Stimulated activated CD8-positive, alpha-beta memory T cell treated with anti-CD3 and anti-CD28 coated beads, Interleukin-12 subunit alpha, Interleukin-12 subunit beta, amount 100 ng/mL, for 24 hours (primary cell): ENCODE data around the gene BCKDHB.
"Not testable (repeated sequence)": the region's sequence is repeated elsewhere in the genome, so short reads cannot be mapped to it uniquely, and the experiment has no call there.

Experiments
- DNase-seq: peaks from one replicate; pipeline ENCODE4 v3.0.0-alpha.2; 2020; ENCODE audit errors: extremely low read depth

BCKDHB gene

DNA sequence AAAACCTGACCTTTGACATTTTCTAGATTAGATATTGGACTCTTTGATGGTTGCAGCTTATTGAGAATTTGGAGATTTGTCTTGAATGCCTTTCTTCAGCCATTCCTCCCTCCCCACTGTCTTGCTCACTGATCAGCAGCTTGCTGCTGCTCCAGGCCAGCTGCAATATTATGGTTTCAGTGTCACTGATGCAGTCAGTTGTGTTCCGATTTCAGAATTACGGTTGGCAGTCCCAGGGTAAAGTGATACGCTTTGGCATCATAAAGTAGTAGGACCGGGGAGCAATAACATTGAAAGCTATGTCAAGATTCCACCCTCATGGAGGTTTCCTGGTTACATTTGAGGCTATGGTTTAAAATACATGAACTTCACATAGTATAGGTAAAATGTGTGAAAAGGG is 152.6 kb downstream of the BCKDHB start:
- DNase-seq = no peak

DNA sequence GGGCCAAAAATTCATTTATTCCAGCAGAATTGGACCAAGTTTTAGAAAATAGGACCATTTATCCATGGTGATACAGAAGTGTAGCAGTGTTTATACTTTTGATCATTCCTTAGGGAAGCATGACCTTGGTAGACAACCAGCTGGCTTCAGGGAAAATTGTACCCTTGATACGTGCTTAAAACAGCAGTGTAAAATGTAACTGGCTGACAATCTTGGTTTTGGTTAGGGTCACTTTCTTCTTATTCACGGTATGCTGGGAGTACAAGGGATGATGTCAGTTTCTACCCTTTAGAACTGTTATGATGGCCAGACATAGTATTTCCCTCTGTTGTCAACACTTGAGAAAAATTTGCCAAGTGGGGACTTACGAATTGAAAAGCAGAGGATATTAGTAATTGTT is 157.1 kb downstream of the BCKDHB start:
- no peak for DNase-seq

DNA sequence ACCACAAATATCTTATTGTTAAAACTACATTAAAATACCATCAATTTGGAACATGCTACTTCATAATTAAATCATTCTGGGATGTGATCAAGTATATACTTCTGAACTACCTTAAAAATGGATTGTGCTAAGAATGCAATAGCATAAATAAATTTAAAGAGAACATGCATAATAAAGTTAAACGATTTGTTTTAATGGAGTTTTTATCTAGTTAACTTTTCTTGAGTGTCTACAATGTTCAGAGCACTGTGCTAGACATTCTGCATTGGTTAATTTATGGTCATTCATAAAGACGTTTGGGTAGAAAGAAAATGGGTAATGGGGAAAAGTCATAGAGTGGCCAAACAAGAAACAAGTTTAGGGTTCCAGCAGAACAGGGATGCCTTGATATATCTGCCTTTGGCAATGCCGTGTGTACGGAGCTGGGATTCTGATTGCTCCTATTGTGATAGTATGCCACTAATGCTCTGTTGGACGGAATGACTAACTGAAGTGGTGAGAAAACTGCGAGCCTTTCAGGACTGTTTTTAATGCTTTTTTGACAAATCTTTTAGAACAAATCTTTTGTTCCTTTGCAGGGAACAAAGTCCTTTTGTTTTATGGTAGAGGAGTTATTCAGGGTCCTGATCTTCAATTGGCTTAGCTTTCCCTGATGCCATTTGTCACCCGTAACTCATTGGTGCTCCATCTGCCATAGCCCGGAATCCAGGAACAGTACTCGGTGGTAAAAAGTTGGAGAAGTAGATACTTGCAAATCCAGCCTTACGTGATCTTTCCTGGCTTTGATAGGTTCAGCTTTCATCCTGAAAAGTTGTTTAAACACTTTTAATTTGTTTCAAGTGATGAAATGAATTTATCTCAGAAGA is 162.6 kb downstream of the BCKDHB start:
- no peak for DNase-seq

DNA sequence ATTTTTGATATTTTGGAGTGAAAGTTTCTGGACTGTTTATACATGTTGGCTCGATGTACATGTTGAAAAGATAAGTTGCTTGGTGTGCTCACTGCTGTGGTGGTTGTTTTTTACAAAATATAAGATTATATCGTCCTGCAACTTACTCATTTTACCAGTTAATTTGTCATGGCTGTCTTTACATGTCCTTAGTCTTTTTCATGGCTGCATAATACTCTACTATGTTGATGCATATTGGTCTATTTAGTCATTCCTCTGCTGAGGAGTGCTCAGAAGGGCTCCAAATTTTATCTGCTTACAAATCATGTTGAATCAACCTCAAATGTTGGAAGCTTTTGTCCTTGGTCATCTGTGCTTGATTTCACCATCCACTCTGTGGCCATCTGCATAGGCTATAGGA is 164.6 kb downstream of the BCKDHB start:
- DNase-seq = no peak

DNA sequence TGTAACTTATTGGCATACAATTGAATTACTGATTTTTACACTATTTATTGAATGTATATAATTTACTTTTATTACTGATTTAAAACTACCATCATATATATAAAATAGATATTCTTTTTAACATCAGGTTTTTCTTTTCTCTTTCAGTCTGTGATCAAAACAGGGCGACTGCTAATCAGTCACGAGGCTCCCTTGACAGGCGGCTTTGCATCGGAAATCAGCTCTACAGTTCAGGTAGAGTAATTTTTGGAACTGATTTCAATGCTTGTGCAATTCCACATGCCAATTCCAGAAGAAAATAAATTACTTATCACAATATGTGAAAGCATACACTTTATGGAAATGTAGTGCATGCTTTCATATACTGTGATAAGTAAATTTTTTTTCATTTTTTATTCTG is 166.5 kb downstream of the BCKDHB start:
- DNase-seq = no peak

DNA sequence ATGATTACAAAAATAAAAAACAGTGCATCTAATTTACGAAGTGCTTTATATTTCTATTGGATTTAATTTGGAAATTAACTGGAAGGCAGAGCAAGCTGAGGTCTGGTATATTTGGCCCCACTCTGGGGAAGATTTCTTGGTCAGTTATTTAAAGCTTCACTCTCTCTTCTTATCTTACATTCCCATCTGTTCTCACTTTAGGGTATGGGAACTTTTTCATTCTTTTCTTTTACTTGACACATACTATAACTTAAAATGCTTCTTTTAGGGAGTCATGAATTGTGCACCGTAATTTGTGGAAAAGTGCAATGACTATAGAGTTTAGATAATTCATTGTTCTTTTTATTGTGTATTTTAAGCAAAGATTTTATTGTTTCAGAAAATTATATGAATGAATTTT is 170.4 kb downstream of the BCKDHB start:
- no peak for DNase-seq

DNA sequence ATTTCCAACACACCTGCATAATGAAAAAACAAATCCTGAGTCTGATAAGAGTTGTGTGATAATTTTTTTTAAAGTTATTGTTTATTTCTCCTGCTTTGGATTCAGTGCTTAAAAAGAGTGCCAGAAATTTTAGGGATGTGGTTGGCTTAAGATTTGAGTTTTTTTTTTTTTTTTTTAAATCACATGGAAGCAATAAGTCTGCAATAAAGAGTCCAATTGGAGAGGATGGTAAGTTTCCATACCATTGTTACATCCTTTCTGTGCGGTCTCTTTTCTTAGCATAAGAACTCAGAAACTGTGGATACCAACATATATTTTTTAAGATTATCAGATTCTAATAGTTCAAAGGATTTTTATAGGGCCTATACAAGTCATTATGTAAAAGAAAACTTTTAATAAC is 171.0 kb downstream of the BCKDHB start:
- DNase-seq = no peak

DNA sequence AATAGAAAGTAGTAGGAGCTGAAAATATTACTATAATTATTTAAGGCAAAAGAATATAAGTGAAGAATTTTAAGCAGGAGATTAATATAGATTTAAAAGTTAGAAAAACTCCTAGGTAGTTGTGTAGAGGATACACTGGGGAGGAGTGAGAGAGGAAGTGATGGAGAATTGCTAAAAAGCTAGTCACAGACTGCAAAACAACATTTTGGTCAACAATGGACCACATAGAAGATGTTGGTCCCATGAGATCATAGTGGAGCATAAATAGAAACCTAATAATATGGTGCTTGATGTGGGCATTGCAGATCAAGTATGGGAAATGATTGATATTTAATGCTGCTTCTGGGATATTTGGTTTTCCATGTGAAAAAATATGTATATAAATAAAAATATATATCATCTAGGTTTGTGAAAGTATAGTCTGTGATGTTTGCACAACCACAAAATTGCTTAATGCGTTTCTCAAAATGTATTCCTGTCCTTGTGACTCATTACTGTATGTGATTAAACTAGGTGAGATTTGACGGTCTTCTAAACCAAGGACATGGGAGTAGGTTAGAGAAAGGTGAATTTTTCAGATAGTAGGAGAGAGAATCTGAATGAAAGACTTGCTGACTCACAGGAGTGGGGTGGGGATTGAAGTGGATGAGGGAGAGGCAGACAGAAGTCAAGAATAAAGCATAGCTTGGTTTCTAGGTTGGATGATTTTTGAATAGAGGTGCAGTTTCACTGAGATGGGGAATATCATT is 174.0 kb downstream of the BCKDHB start:
- no peak for DNase-seq

DNA sequence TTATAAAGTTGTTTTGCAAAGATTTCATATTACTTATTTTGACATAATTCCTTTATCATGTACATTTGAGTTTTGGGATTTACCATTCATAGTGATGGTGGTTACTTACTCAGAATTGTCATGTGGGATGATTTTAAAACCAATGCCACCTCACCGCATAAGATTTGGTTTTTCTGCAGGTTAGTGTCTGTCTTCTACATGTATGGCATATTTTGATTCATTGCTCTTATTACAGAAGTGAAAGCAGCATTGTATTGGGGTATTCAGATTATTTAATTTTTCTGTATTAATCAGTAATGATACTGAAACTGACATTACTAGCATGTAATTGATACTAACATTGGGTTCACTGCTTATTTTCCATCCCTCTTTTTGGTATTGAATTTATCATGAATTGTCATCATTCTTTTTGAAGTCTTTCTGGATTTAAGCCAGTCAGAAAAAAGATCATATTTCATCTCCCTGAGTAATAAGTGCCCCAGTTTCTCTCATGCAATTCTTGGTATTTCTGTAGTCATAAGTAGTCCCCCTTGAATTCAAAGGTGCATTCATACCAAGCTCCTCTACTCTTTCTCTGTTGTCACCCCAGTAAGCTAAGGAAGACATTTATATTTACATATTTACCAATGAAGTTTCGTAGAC is 176.6 kb downstream of the BCKDHB start:
- DNase-seq = no peak

DNA sequence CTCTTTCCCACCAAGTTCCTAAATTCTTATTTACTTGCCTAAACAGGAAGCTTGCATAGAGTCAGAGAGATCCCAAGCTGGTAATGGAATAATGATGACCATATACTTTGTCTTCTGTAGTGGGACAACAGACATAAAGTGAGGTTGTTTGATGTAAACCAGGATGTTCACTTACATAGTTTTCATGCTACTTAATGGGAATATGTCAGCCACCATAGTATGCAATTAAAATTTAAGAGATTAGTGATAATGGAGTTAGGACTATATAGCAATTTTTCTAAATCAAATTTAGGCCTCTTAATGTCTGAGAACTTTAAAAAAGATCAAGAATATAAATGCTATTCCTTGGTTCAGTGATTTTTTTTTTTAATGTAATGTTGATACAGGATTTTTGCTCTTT is 180.6 kb downstream of the BCKDHB start:
- DNase-seq = no peak

DNA sequence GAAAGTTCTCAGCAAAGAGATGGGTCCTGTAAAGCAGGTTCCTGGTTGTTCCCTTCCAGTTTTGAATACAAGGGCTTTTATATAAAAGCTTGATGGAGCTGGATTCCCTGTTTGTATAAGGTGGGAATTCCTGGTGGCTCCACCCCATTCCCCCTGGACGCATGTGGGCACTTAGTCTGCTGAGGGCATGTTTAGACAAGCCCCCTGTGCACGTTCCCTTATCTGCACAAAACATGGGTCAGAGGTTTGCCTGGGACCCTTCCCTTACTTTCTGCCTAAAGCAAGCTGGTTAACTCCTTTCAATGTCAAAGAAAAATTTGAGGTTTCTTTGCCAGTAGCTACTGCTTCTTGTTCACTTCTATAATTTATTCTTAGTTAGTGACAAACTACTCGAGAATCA is 181.1 kb downstream of the BCKDHB start:
- DNase-seq = no peak

DNA sequence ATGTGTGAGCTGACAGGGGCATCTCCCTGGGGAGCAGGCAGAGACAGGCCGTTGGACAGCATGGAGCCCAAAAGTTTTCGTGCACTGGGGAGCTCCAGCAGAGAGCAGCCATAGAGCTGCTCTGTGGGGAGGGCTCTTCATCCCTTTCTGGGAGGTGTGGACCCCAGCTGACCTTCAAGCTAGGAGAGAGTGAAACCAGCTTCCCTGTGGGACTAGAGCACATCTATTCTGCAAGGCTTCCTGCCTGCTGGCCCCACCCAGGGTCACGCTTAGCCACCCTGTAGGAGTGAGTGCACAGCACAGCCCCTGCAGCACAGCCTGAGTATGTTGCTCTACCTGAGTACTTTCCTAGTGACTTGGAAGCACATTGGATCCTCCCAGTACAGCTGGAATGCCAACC is 183.3 kb downstream of the BCKDHB start:
- no peak for DNase-seq

DNA sequence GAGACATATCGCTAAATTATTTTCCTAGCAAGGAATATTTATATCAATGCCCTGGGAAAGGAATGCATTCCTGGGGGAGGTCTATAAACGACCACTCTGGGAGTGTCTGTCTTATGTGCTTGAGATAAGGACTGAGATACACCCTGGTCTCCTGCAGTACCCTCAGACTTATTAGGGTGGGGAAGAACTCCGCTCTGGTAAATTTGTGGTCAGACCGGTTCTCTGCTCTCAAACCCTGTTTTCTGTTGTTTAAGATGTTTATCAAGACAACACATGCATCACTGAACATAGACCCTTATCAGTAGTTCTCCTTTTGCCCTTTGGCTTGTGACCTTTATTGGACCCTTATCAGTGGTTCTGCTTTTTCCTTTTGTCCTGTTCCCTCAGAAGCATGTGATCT is 188.1 kb downstream of the BCKDHB start:
- DNase-seq = not testable (repeated sequence)

DNA sequence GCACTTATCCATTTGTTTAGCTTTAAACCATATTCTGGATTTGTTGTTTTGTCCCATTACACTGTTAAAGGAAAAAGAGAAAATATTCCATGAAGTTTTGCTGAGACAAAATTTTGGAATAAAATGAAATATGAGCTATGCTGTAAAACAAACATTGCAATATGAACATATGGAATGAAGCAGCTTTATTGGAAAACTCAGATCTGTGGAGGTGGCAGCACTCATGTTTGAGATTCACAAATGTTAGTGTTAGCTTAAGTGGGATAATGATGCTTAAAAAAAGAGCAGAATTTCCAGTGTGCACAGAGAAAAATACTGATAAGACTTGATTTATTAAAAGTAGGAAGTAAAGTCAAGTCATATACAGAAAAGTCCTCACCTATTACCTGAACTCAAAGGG is 196.2 kb downstream of the BCKDHB start:
- no peak for DNase-seq

DNA sequence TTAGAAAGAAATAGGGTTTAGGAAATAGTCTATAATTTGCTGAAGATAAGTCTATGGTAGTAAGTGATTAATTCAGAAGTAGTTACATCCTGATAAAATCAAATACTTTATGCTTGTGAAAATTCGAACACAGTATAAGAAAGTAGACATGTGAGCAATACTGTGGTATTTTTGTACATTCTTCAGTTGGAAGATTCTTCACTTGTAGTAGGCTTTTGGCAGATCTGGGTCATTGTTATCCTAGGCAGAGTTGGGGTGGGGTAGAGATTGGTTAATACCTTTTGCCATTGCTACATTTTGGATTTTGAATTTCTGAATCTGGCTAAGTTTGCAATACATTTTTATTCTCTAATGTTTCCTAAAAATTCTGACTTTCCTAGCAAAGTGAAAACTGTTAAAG is 197.5 kb downstream of the BCKDHB start:
- DNase-seq = no peak

DNA sequence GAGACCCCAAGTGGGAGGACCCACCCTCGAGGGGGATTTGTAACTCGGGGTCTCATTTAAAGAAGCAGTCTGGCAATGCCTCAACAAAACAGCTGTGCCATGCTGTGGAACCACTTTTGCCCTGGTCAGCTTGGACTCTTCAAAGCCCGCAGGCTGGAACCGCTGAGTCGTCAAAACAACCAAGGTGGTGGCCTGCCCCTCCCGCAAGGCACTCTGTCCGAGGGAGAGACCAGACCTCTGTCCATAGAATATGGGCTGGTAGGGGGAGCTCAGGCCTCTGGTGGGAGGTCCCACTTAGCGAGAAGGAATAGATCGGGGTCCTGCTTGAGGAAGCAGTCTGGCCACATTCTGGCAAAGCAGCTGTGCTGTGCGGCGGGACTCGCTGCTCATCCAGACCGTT is 208.1 kb downstream of the BCKDHB start:
- no peak for DNase-seq

DNA sequence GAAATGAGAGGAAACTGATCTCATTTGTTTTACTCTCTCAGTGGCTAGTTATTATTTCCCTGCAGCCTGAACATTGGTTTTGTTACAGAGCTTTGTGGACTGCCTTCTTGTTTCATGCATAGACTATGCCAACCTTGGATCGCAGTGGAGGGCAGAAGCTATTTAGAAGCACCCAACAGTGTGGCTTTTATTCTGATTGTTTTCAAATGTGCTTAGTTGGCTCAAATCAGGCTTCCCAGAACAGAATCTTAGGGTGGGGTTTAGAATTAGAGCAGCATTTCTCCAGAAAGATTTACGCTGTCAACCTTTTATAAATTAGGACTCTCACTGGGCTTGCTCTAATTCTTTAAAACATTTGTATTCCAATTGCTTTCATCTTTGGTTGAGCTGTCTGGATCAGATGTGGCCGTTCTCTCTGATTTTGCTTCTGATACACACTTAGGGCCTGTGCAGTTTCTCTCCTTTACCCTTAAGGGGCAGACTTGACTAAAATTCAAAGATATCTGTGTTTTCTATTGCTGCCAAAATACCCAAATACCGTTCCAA is 210.3 kb downstream of the BCKDHB start:
- DNase-seq = no peak

DNA sequence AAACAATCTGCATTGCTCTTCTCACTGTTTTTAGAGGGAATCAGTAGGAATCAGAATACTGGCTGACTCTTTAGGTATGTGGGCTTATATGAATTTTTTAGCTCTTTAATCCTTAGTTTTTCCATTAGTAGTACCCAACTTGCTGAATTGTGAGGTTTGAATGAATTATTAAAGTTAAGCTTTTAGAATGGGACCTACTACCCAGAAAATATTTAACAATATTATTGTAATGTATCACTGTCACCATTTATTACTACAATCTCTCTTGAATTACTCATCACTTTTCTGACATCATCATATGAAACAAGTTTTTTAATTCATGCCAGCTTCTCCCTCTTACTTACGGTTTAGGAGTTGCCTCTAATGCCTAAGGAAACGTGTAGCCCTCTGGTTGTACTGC is 212.7 kb downstream of the BCKDHB start:
- DNase-seq = no peak

DNA sequence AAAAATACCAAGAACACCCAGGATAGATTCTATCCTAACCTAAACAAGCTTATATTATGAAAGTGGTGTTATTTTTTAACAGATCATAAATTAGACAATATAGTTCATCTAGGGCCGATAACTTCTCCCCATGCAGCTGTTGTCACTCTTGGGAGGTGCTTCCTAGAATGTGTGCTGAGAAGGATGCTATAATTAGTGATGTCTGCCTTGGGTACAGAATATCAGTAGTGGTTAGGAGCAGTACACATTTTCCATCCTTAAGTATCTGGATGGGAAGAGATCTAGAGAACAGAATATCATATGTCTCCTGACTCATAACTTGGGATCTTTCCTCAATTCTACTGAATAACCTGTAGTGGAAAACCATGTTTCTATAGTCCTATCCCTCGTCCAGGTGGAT is 214.5 kb downstream of the BCKDHB start:
- DNase-seq = no peak

DNA sequence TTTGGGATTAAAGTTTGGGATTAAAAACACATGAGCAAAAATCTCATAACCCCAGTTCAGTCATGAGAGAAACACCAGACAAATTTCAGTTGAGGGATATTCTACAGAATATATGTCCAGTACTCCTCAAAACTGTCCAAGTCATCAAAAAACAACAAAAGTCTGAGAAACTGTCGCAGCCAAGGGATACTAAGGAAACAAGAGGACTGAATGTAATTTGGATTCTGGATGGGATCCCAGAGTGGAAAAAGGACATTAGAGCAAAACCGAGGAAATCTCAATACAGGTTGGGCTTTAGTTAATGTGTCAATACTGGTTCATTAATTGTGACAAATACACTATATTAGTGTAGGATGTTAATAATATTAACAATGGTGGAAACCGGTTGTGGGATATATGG is 219.3 kb downstream of the BCKDHB start:
- DNase-seq = no peak

DNA sequence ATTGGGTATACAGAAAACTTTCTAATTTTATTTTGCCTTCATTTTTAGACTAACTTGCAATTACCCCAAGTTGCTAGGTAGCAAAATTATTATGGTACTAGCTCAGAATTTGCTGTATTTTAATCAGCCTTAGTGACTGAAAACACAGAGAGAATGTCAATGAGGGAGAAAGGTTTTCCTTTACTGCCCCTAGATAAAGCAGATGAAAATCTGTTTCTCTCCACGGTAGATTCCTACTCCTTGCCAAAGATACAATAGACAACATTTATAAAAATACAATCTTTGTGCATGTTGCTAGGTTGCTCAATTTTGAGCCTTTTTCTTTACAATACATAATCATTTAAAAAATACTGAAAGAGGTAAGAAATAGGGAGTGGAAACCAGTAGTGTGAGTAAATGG is 222.2 kb downstream of the BCKDHB start:
- DNase-seq = no peak

DNA sequence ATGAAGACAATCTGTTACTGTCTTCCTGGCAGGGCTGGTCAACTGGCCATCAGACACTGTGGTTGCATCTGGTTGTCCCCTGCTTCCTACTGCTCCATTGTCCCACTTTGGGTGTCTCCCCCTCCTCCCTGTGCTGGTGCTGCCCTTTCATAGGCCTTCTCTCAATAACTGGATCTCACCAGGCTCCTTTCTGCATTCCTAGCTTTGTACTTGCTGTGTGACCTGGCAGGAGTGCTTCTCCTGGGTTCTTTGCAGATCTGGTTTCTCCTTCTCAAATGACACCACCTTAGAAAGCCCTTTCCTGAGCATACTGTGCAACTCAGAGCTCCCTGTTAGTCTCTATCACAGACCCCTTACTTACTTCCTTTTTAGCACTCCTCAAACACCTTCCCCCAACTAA is 223.0 kb downstream of the BCKDHB start:
- no peak for DNase-seq

DNA sequence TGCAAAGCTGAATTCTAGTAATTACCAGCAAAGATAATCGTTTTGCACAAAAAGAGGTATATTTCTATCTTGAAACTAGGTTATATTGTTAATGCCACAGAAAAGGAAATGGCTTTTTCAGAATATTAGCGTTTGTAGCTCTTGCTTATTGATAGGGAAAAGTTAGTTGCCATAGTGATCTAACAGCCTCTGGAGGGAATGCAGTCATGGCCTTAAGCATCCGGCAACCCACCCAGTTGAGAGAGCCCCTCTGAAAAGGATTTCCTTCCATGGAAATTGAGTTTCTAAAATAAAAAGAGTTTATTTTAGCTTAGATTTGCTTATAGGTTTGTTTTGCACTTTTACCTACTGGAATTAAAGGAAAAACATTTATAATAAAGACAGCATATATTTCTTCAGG is 224.5 kb downstream of the BCKDHB start:
- DNase-seq = no peak
